ENCODE results near the gene HMCES.

HMCES gene

GRCh38 chr3:129278439-129278965 lies at the start of gene HMCES:
HMCES (plus strand) TSS chr3:129278870; CDS start chr3:129279733, 863 bp downstream.
- peak; percentile 76 for DNase-seq

- DNase-seq: no peak
Observed at GRCh38 chr3:129228891-129229585, 49.6 kb upstream of the HMCES start.

- DNase-seq: no peak
Observed at GRCh38 chr3:129230311-129231019, 48.2 kb upstream of the HMCES start.

- DNase-seq: no peak
Observed at GRCh38 chr3:129231331-129232119, 47.1 kb upstream of the HMCES start.

- DNase-seq: no peak
Observed at GRCh38 chr3:129233538-129233937, 45.1 kb upstream of the HMCES start.

- DNase-seq: no peak
Observed at GRCh38 chr3:129234441-129234840, 44.2 kb upstream of the HMCES start.

GRCh38 chr3:129235344-129235917 lies 43.2 kb upstream of the HMCES start:
- no peak for DNase-seq

GRCh38 chr3:129238945-129239705 lies 39.5 kb upstream of the HMCES start:
- no peak for DNase-seq

GRCh38 chr3:129239991-129240390 lies 38.7 kb upstream of the HMCES start:
- DNase-seq: no peak

- no peak for DNase-seq
Observed at GRCh38 chr3:129240436-129240835, 38.2 kb upstream of the HMCES start.

- no peak for DNase-seq
Observed at GRCh38 chr3:129245141-129245540, 33.5 kb upstream of the HMCES start.

- peak; percentile 44 for DNase-seq
Observed at GRCh38 chr3:129245641-129246306, 32.9 kb upstream of the HMCES start.

GRCh38 chr3:129246636-129247035 lies 32.0 kb upstream of the HMCES start:
- no peak for DNase-seq

- no peak for DNase-seq
Observed at GRCh38 chr3:129248286-129248979, 30.2 kb upstream of the HMCES start.

GRCh38 chr3:129249284-129250065 lies 29.2 kb upstream of the HMCES start, which contains the start of gene COPG1:
COPG1 (plus strand) TSS chr3:129249606; CDS start chr3:129249710, 104 bp downstream.
- DNase-seq: peak; percentile 65

GRCh38 chr3:129252748-129253147 lies 25.9 kb upstream of the HMCES start:
- DNase-seq: no peak

GRCh38 chr3:129254536-129255230 lies 24.0 kb upstream of the HMCES start:
- no peak for DNase-seq

- DNase-seq: no peak
Observed at GRCh38 chr3:129256270-129256669, 22.4 kb upstream of the HMCES start.

- DNase-seq: no peak
Observed at GRCh38 chr3:129257609-129258008, 21.1 kb upstream of the HMCES start.

Measured in NCI-H1436 treated with DMSO at 0.1 percent for 48 hours (cell line).